ENCODE results near the gene GDPD5.

GDPD5 gene

GRCh38 chr11:75534259-75535069 is 8.7 kb upstream of the GDPD5 start:
- no peak for DNase-seq

GRCh38 chr11:75533896-75534258 is 8.1 kb upstream of the GDPD5 start:
- no peak for DNase-seq

- DNase-seq, result peak; percentile 62
Observed at GRCh38 chr11:75532200-75533048, 6.7 kb upstream of the GDPD5 start.

- DNase-seq, result no peak
Observed at GRCh38 chr11:75531325-75531724, 5.6 kb upstream of the GDPD5 start.

- no peak for DNase-seq
Observed at GRCh38 chr11:75530577-75530976, 4.8 kb upstream of the GDPD5 start.

- DNase-seq, result no peak
Observed at GRCh38 chr11:75527938-75528735, 2.4 kb upstream of the GDPD5 start.

- no peak for DNase-seq
Observed at GRCh38 chr11:75527130-75527529, 1.4 kb upstream of the GDPD5 start.

- no peak for DNase-seq
Observed at GRCh38 chr11:75526192-75526541, 426 bp upstream of the GDPD5 start.

- no peak for DNase-seq
Observed at GRCh38 chr11:75524665-75525432, 892 bp downstream of the GDPD5 start.

- no peak for DNase-seq
Observed at GRCh38 chr11:75523811-75524664, 1.7 kb downstream of the GDPD5 start.

- no peak for DNase-seq
Observed at GRCh38 chr11:75523189-75523588, 2.6 kb downstream of the GDPD5 start.

GRCh38 chr11:75522286-75523044 is 3.3 kb downstream of the GDPD5 start:
- no peak for DNase-seq

- no peak for DNase-seq
Observed at GRCh38 chr11:75520688-75521087, 5.1 kb downstream of the GDPD5 start.

GRCh38 chr11:75518771-75519653 is 6.7 kb downstream of the GDPD5 start:
- no peak for DNase-seq

- DNase-seq, result no peak
Observed at GRCh38 chr11:75518204-75518549, 7.6 kb downstream of the GDPD5 start.

- no peak for DNase-seq
Observed at GRCh38 chr11:75516886-75517285, 8.9 kb downstream of the GDPD5 start.

GRCh38 chr11:75516140-75516539 is 9.6 kb downstream of the GDPD5 start:
- no peak for DNase-seq

GRCh38 chr11:75514596-75514995 is 11.1 kb downstream of the GDPD5 start:
- DNase-seq, result no peak

- DNase-seq, result no peak
Observed at GRCh38 chr11:75513250-75513649, 12.5 kb downstream of the GDPD5 start.

- no peak for DNase-seq
Observed at GRCh38 chr11:75510723-75511019, 15.1 kb downstream of the GDPD5 start.
